SK-N-SH (cell line): Measurements from ENCODE around the gene SULF2. TPM values are rescaled to one million over a fixed set of nuclear protein-coding genes. Genes with fewer than 3 reads are reported as not detected.

Source experiments
- CTCF ChIA-PET: fragments of 300-600, 350-600 bp; formaldehyde crosslinking; extraction: SDS; loops from one replicate; lab custom pipeline; 2021; lab: Yijun Ruan, JAX
- POLR2A ChIA-PET: fragments of 350-600 bp; sonication (Branson Sonifier 250); formaldehyde crosslinking; extraction: SDS; loops from one replicate; lab custom pipeline; 2020; ENCODE audit warnings: antibody characterized with exemption, inconsistent platforms; lab: Yijun Ruan, JAX
- DNase-seq: peaks from one replicate; pipeline ENCODE4 v3.0.0; 2012
- H2AFZ ChIP-seq: fragments of 200-600 bp; sonication (generic); 2 replicates; pipeline ENCODE4 v1.8.1; 2016; ENCODE audit warnings: antibody characterized with exemption, mild to moderate bottlenecking, low read depth
- H3F3A ChIP-seq: fragments of 200-600 bp; sonication (generic); replicated peaks from 2 replicates; pipeline ENCODE3; 2016; ENCODE audit warnings: antibody characterized with exemption, mild to moderate bottlenecking; ENCODE audit not compliant: insufficient read depth
- H3K27ac ChIP-seq, 2 experiments: fragments of 200-500 bp in 1 of 2; fragments of 200-600 bp in 1 of 2; sonication (Bioruptor generic) in 1 of 2; sonication (generic), shearing (Covaris generic) in 1 of 2; 2 replicates each; pipeline versions ENCODE4 v1.5.1 to v1.6.1; 2014 to 2016; ENCODE audit warnings: low read depth in 2 of 2, inconsistent platforms in 1 of 2, low read length in 1 of 2, mild to moderate bottlenecking in 1 of 2, mixed read lengths in 1 of 2
- H3K27me3 ChIP-seq: fragments of 200-600 bp; sonication (generic), shearing (Covaris generic); 2 replicates; pipeline ENCODE4 v1.6.1; 2016; ENCODE audit warnings: mixed run types; ENCODE audit not compliant: insufficient read depth
- H3K36me3 ChIP-seq, 2 experiments: fragments of 200-500 bp in 1 of 2; fragments of 200-600 bp in 1 of 2; sonication (Bioruptor generic) in 1 of 2; sonication (generic) in 1 of 2; replicated peaks in 1 of 2; 2 replicates each; pipeline versions ENCODE3 to v1.5.1; 2014 to 2016; ENCODE audit warnings: low read length in 1 of 2, mild to moderate bottlenecking in 1 of 2; ENCODE audit not compliant: insufficient read depth in 2 of 2, control insufficient read depth in 1 of 2
- H3K4me1 ChIP-seq, 2 experiments: fragments of 200-500 bp in 1 of 2; fragments of 200-600 bp in 1 of 2; sonication (Bioruptor generic) in 1 of 2; sonication (generic), shearing (Covaris generic) in 1 of 2; 2 replicates each; pipeline versions ENCODE4 v1.5.1 to v1.6.1; 2014 to 2016; ENCODE audit warnings: low read depth in 1 of 2, low read length in 1 of 2, mixed run types in 1 of 2; ENCODE audit not compliant: insufficient read depth in 2 of 2, control insufficient read depth in 1 of 2
- H3K4me2 ChIP-seq: fragments of 200-600 bp; sonication (generic), shearing (Covaris generic); 2 replicates; pipeline ENCODE4 v1.6.1; 2017; ENCODE audit warnings: mixed run types
- H3K4me3 ChIP-seq, 2 experiments: fragments of 200-500 bp in 1 of 2; fragments of 200-600 bp in 1 of 2; sonication (Bioruptor generic) in 1 of 2; sonication (generic), shearing (Covaris generic) in 1 of 2; 2 replicates each; pipeline versions ENCODE4 v1.5.1 to v1.8.1; 2014 to 2016; ENCODE audit warnings: low read depth in 2 of 2, inconsistent platforms in 1 of 2, low read length in 1 of 2, mild to moderate bottlenecking in 1 of 2, mixed read lengths in 1 of 2, moderate library complexity in 1 of 2
- H3K79me2 ChIP-seq: fragments of 200-600 bp; sonication (generic); 2 replicates; pipeline ENCODE4 v1.8.1; 2017; ENCODE audit warnings: mild to moderate bottlenecking; ENCODE audit not compliant: insufficient read depth
- H3K9ac ChIP-seq: fragments of 200-600 bp; sonication (generic); 2 replicates; pipeline ENCODE4 v1.6.1; 2017; ENCODE audit warnings: mixed run types
- H3K9me2 ChIP-seq: fragments of 200-600 bp; sonication (generic); 2 replicates; pipeline ENCODE4 v1.6.1; 2017; ENCODE audit warnings: mixed run types
- H3K9me3 ChIP-seq: fragments of 200-600 bp; sonication (generic); 2 replicates; pipeline ENCODE4 v1.6.1; 2017; ENCODE audit warnings: mixed run types, mild to moderate bottlenecking, moderate library complexity
- H4K20me1 ChIP-seq: fragments of 200-600 bp; sonication (generic); 2 replicates; pipeline ENCODE4 v1.6.1; 2017; ENCODE audit warnings: mild to moderate bottlenecking, mixed run types; ENCODE audit not compliant: insufficient read depth
- IRF3 ChIP-seq: fragments of 150-350 bp; IDR thresholded peaks from 2 replicates; pipeline ENCODE4 v1.6.1; 2016; ENCODE audit warnings: mild to moderate bottlenecking, low read depth, low read length
- NRF1 ChIP-seq: IDR thresholded peaks from 2 replicates; pipeline ENCODE4 v1.6.1; 2012; ENCODE audit warnings: low read depth, mild to moderate bottlenecking, low read length
- RAD21 ChIP-seq: IDR thresholded peaks from 2 replicates; pipeline ENCODE4 v1.6.1; 2012; ENCODE audit warnings: mild to moderate bottlenecking, low read length
- RCOR1 ChIP-seq: fragments of 150-350 bp; IDR thresholded peaks from 2 replicates; pipeline ENCODE4 v1.6.1; 2017; ENCODE audit warnings: antibody characterized with exemption, low read length
- TCF12 ChIP-seq: IDR thresholded peaks from 2 replicates; pipeline ENCODE4 v1.4.0; 2012
- WGBS: methylation state at CpG from one replicate; pipeline ENCODE4 v1.1.6; 2017; ENCODE audit warnings: low lambda C conversion rate; 5-methylcytosine and 5-hydroxymethylcytosine counted together
- polyA plus RNA-seq, 3 experiments: library from polyadenylated mRNA; depleted of rRNA; stranded (reverse); fragments of >200 nt; gene quantifications; 2 replicates each; pipeline ENCODE4 v1.2.3, GENCODE V29; 2012
- TF ChIP-seq, protein P1 (sequence below): fragments of 200-600 bp; sonication (generic); IDR thresholded peaks from 2 replicates; pipeline ENCODE4 v1.6.1; 2017; ENCODE audit warnings: antibody characterized with exemption, mild to moderate bottlenecking, moderate library complexity

The SULF2 gene
- polyA plus RNA-seq, 1 of the 3 experiments (the other 2 are of a cell fraction): 20.2 TPM

GRCh38 chr20:47784599-47785310 is 526 bp downstream of the SULF2 start:
- Histone ChIP-seq H3K9me3 (no peaks in the 10 kb centered on the region), H3F3A (peaks cover 9% of the 10 kb centered on the region), H3K79me2 (no peaks in the 10 kb centered on the region), H3K9ac (peak overlapping the region; percentile 25; the same call in 1 of the 2 replicates), H3K4me3 (peak overlapping the region; percentile 61 to 63), H4K20me1 (no peaks in the 10 kb centered on the region), H3K36me3 (no peaks in the 10 kb centered on the region), H3K4me2 (peak overlapping the region; percentile 92), H3K4me1 (peaks cover 0 to 63% of the 10 kb centered on the region in 2 experiments; a peak in 2 of 4 replicates), H3K27me3 (peaks cover 14% of the 10 kb centered on the region; the same call in 1 of the 2 replicates), H3K27ac (peak overlapping the region in 1 of 2 experiments; percentile 22; a peak in 2 of 4 replicates), H3K9me2 (no peaks in the 10 kb centered on the region), H2AFZ (peak overlapping the region; percentile 47; the same call in 1 of the 2 replicates)
- DNase-seq: peak; percentile 67
- 4% methylated on average over 13 of the region's 69 CpGs for WGBS
- no peak for TF ChIP-seq IRF3
- TF ChIP-seq RCOR1: no peak
- TF ChIP-seq, protein P1, sequence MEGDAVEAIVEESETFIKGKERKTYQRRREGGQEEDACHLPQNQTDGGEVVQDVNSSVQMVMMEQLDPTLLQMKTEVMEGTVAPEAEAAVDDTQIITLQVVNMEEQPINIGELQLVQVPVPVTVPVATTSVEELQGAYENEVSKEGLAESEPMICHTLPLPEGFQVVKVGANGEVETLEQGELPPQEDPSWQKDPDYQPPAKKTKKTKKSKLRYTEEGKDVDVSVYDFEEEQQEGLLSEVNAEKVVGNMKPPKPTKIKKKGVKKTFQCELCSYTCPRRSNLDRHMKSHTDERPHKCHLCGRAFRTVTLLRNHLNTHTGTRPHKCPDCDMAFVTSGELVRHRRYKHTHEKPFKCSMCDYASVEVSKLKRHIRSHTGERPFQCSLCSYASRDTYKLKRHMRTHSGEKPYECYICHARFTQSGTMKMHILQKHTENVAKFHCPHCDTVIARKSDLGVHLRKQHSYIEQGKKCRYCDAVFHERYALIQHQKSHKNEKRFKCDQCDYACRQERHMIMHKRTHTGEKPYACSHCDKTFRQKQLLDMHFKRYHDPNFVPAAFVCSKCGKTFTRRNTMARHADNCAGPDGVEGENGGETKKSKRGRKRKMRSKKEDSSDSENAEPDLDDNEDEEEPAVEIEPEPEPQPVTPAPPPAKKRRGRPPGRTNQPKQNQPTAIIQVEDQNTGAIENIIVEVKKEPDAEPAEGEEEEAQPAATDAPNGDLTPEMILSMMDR: peak; percentile 31
- no peak for TF ChIP-seq NRF1
- no peak for TF ChIP-seq TCF12
- ChIA-PET CTCF (interaction anchor here (0.7 to 4.8 kb wide), 12 partner anchors 9 to 836 kb away, joined by 3 to 50 read pairs (median 4); no protein-coding TSS in a partner anchor), POLR2A (no interaction called here)

DNA sequence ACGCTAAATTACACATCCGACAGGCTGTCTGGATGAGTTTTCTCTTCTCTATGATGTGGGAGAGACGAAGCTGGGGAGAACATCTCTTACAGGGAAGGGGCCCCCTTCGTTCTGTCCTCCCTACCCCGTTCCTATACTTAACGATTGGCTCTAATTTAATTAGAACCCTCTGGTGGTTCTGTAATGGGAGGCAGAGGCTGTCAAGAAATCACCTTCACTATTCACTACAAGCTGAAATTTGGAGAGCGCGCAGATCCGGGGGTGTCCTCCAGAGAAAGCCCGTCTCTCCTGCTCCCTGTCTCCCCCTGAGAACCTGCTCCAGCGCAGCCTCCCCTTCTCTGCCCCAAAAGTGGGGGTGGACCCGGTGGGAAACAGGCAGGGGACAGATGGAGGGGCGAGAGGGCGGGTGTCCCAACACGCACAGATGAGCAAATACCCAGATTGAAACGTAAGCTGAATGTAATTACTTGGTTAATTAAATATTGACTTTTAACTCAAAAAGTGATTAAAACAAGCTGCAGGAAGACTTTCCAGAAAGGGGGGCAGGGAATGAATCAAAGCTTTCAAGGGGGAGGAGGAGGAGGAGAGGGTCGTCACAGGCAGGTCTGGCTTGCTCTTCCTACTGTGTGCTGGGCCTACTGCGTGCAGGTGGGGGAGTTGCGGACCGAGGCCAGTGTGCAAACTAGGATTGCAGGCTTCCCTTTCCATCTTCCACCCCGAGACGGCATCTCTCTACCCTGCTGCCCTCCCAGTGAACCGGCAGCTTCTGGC is 1.3 kb downstream of the SULF2 start:
- peaks cover 9% of the 10 kb centered on the region for H3F3A ChIP-seq
- peak overlapping the region; percentile 61 to 63 for H3K4me3 ChIP-seq
- no peaks in the 10 kb centered on the region for H4K20me1 ChIP-seq
- H3K4me2 ChIP-seq: peak overlapping the region; percentile 92
- no peak for TF ChIP-seq RAD21
- peak; percentile 41 for DNase-seq
- ChIA-PET CTCF (interaction anchor here (0.6 to 4.8 kb wide), 24 partner anchors 8 to 1129 kb away, joined by 3 to 50 read pairs (median 3); no protein-coding TSS in a partner anchor), POLR2A (no interaction called here)
- H3K79me2 ChIP-seq: no peaks in the 10 kb centered on the region
- no peaks in the 10 kb centered on the region for H3K9me3 ChIP-seq
- H3K9ac ChIP-seq: no peak overlapping the region
- 57% methylated on average over 21 of the region's 23 CpGs for WGBS
- H3K4me1 ChIP-seq: peaks cover 0 to 55% of the 10 kb centered on the region in 2 experiments; a peak in 2 of 4 replicates
- H3K27ac ChIP-seq: peak overlapping the region in 1 of 2 experiments; percentile 22; a peak in 1 of 4 replicates
- H3K27me3 ChIP-seq: peaks cover 14% of the 10 kb centered on the region; the same call in 1 of the 2 replicates
- H2AFZ ChIP-seq: peak overlapping the region; percentile 47; the same call in 1 of the 2 replicates
- no peaks in the 10 kb centered on the region for H3K36me3 ChIP-seq
- H3K9me2 ChIP-seq: no peaks in the 10 kb centered on the region
